IMR-90 (cell line): ENCODE measurements around the gene KLC4.

Source experiments
- CEBPB ChIP-seq: IDR thresholded peaks from 2 replicates; pipeline ENCODE4 v1.6.1; 2012; ENCODE audit warnings: low read depth, low read length, improper control_type of control experiment
- CTCF ChIP-seq: conservative IDR thresholded peaks from 2 replicates; pipeline ENCODE4 v1.5.1; 2012; ENCODE audit warnings: mild to moderate bottlenecking, low read depth, low read length, improper control_type of control experiment
- FOS ChIP-seq: fragments of 150-350 bp; IDR thresholded peaks from 2 replicates; pipeline ENCODE4 v1.6.1; 2016; ENCODE audit warnings: low read depth, low read length
- POLR2A ChIP-seq: IDR thresholded peaks from 2 replicates; pipeline ENCODE4 v1.6.1; 2012; ENCODE audit warnings: mild to moderate bottlenecking, low read depth, low read length
- RAD21 ChIP-seq: IDR thresholded peaks from 2 replicates; pipeline ENCODE4 v1.6.1; 2012; ENCODE audit warnings: low read length, improper control_type of control experiment
- RCOR1 ChIP-seq: IDR thresholded peaks from 2 replicates; pipeline ENCODE4 v1.6.1; 2012; ENCODE audit warnings: mild to moderate bottlenecking, low read length, improper control_type of control experiment; ENCODE audit not compliant: insufficient replicate concordance
- SMC3 ChIP-seq: fragments of 150-350 bp; IDR thresholded peaks from 2 replicates; pipeline ENCODE4 v1.6.1; 2016; ENCODE audit warnings: low read depth, mild to moderate bottlenecking, antibody characterized with exemption, low read length, moderate library complexity

GRCh38 chr6:43122146-43122545 lies 62.7 kb downstream of the KLC4 start:
- TF ChIP-seq SMC3 (no peak), RCOR1 (no peak), POLR2A (no peak), CTCF (no peak), FOS (no peak), CEBPB (no peak), RAD21 (no peak)
